DND-41 (cell line): ENCODE results near the gene MYO1H.

Experiments used
- ATAC-seq: fragments of 200-7000 bp; cut with Tn5 transposase; 3 replicates; pipeline ENCODE4 v1.9.1; 2021; ENCODE audit warnings: low read depth; ENCODE audit not compliant: insufficient read depth
- DNase-seq: peaks from one replicate; pipeline ENCODE4 v3.0.0-alpha.2; 2020
- H2AFZ ChIP-seq: 2 replicates; pipeline ENCODE4 v1.6.0; 2012; ENCODE audit warnings: low read depth, low read length
- H3K27ac ChIP-seq: 2 replicates; pipeline ENCODE4 v1.5.1; 2012; ENCODE audit warnings: low read length, inconsistent platforms
- H3K27me3 ChIP-seq: fragments of 200-600 bp; sonication (generic); 2 replicates; pipeline ENCODE4 v1.6.0; 2012; ENCODE audit warnings: low read length, mild to moderate bottlenecking, inconsistent platforms; ENCODE audit not compliant: insufficient read depth, poor library complexity
- H3K36me3 ChIP-seq: 2 replicates; pipeline ENCODE4 v1.5.1; 2012; ENCODE audit warnings: low read length, inconsistent platforms; ENCODE audit not compliant: insufficient read depth
- H3K4me1 ChIP-seq: 2 replicates; pipeline ENCODE4 v1.5.1; 2012; ENCODE audit warnings: mild to moderate bottlenecking, low read length; ENCODE audit not compliant: insufficient read depth
- H3K4me2 ChIP-seq: 2 replicates; pipeline ENCODE4 v1.6.0; 2012; ENCODE audit warnings: mild to moderate bottlenecking, moderate library complexity, low read length, inconsistent platforms; ENCODE audit not compliant: insufficient read depth
- H3K4me3 ChIP-seq, 2 experiments: fragments of 200-600 bp in 1 of 2; shearing (Covaris generic) in 1 of 2; 2 replicates each; pipeline ENCODE4 v1.5.1; 2012 to 2016; ENCODE audit warnings: inconsistent platforms in 2 of 2, low read length in 2 of 2, mild to moderate bottlenecking in 2 of 2, low read depth in 1 of 2, moderate library complexity in 1 of 2
- H3K79me2 ChIP-seq: 2 replicates; pipeline ENCODE4 v1.6.0; 2012; ENCODE audit warnings: low read length, inconsistent platforms; ENCODE audit not compliant: insufficient read depth
- H3K9ac ChIP-seq: 2 replicates; pipeline ENCODE4 v1.6.0; 2012; ENCODE audit warnings: low read depth, mild to moderate bottlenecking, inconsistent platforms, low read length, moderate library complexity
- H3K9me3 ChIP-seq: 2 replicates; pipeline ENCODE4 v1.5.1; 2012; ENCODE audit warnings: low read length, moderate library complexity, mild to moderate bottlenecking, inconsistent platforms; ENCODE audit not compliant: insufficient read depth, severe bottlenecking
- H4K20me1 ChIP-seq: 2 replicates; pipeline ENCODE4 v1.6.0; 2012; ENCODE audit warnings: low read length; ENCODE audit not compliant: insufficient read depth
- CTCF ChIP-seq: IDR thresholded peaks from 2 replicates; pipeline ENCODE4 v1.5.1; 2012; ENCODE audit warnings: borderline replicate concordance, low read length, moderate library complexity, mild to moderate bottlenecking; ENCODE audit not compliant: poor library complexity, severe bottlenecking; ENCODE audit errors: extremely low read depth
- EZH2 ChIP-seq: IDR thresholded peaks from 3 replicates; pipeline ENCODE4 v1.6.1; 2012; ENCODE audit warnings: borderline replicate concordance, low read depth, mild to moderate bottlenecking, moderate library complexity, low read length, inconsistent platforms; ENCODE audit not compliant: severe bottlenecking

Gene MYO1H

GRCh38 chr12:109418848-109419480 is 71.3 kb downstream of the MYO1H start:
- Histone ChIP-seq H4K20me1 (no peaks in the 10 kb centered on the region), H3K4me3 (no peak overlapping the region), H3K4me1 (no peaks in the 10 kb centered on the region), H3K36me3 (no peaks in the 10 kb centered on the region), H2AFZ (no peak overlapping the region), H3K4me2 (no peak overlapping the region), H3K27ac (no peak overlapping the region), H3K9me3 (no peaks in the 10 kb centered on the region), H3K79me2 (no peaks in the 10 kb centered on the region), H3K27me3 (no peaks in the 10 kb centered on the region), H3K9ac (no peak overlapping the region)
- DNase-seq (no peak), ATAC-seq (no peak)
- TF ChIP-seq CTCF (no peak), EZH2 (no peak)

DNA sequence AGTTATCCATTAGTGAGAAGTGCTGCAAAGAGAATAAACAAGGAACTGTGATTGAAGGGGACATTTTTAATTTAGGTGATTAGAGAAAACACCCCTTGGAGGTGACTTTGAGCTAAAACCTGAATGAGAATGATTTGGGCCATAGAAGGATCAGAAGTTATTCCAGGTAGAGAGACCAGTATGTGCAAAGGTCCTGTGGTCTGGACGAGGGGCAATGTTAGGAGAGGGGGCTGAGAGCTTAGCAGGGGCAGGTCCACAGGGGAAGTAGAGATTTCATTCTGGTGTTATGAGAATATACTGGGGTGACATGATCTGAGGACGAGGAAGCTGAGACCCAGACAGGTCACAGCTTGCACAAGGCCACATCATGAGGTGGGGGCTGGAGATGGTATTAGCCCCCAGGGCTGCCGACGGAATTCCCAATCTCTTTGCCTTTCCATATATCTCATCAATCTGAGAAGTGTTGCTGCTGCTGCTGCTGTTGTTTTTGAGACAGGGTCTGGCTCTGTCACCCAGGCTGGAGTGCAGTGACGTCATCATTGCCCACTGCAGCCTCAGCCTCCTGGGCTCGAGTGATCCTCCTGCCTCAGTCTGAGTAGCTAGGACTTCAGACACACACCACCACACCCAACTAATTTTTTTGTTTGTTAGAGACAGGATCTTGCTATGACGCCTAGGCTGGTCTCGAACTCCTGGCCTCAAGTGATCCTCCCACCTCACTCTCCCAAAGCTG is 73.8 kb downstream of the MYO1H start:
- no peaks in the 10 kb centered on the region for H3K4me1 ChIP-seq
- H3K27ac ChIP-seq: no peak overlapping the region
- H4K20me1 ChIP-seq: no peaks in the 10 kb centered on the region
- TF ChIP-seq EZH2 (no peak), CTCF (no peak)
- no peaks in the 10 kb centered on the region for H3K9me3 ChIP-seq
- no peak overlapping the region for H3K4me3 ChIP-seq
- H3K36me3 ChIP-seq: no peaks in the 10 kb centered on the region
- H3K9ac ChIP-seq: no peak overlapping the region
- H3K27me3 ChIP-seq: no peaks in the 10 kb centered on the region
- DNase-seq: no peak
- no peak overlapping the region for H3K4me2 ChIP-seq
- no peaks in the 10 kb centered on the region for H3K79me2 ChIP-seq
- H2AFZ ChIP-seq: no peak overlapping the region
- no peak for ATAC-seq

DNA sequence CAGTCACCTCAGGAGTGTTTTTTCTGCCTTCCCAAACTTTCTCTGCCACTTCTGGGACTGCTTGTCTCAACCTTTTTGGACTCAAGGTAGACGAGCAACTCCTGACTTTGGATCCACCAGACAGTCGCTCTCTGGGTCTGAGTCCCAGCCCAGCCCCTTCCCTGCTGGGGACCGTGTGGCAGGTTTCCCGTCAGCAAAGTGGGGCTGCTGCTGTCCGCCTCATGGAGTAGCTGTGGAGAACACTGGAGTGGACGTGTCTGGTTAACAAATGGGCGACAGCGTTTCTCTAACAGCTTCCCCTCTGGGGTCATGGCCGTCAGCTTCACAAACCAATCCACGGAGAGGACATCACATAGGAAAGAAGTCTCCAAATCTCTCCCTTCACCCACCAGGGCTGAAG is 74.6 kb downstream of the MYO1H start:
- Histone ChIP-seq H2AFZ (no peak overlapping the region), H3K4me3 (no peak overlapping the region)

More for the DNA sequence above, 74.6 kb downstream of the MYO1H start:
- Histone ChIP-seq H3K27me3 (no peaks in the 10 kb centered on the region), H4K20me1 (no peaks in the 10 kb centered on the region), H3K4me1 (no peaks in the 10 kb centered on the region), H3K9ac (no peak overlapping the region), H3K4me2 (no peak overlapping the region), H3K9me3 (no peaks in the 10 kb centered on the region), H3K27ac (no peak overlapping the region), H3K36me3 (no peaks in the 10 kb centered on the region), H3K79me2 (no peaks in the 10 kb centered on the region)
- TF ChIP-seq EZH2 (no peak), CTCF (no peak)
- DNase-seq: no peak
- no peak for ATAC-seq
